Endothelial cell of umbilical vein (primary cell): ENCODE data around the gene CRELD2. TPM values are rescaled to one million over a fixed set of nuclear protein-coding genes. Genes with fewer than 3 reads are reported as not detected.

Experiments used
- BruUV-seq: library from RNA; stranded (reverse); fragments of 400-500 nt; replicated peaks from 2 replicates; lab custom pipeline; 2021; lab: Mats Ljungman, UMichigan
- CTCF ChIA-PET: fragments of 300-600, 350-600 bp; sonication (Branson Sonifier 250); formaldehyde crosslinking; loops from one replicate; lab custom pipeline; 2021; ENCODE audit warnings: antibody characterized with exemption, inconsistent platforms; lab: Charles Lee
- POLR2A ChIA-PET: fragments of 300-600, 350-600 bp; sonication (Branson Sonifier 250); formaldehyde crosslinking; loops from one replicate; lab custom pipeline; 2021; ENCODE audit warnings: antibody characterized with exemption, inconsistent platforms; lab: Charles Lee
- DNase-seq: peaks from one replicate; pipeline ENCODE4 v3.0.0-alpha.2; 2011; ENCODE audit warnings: low read depth, low spot score
- FAIRE-seq: peaks from 2 replicates; lab custom pipeline; 2011; peaks lifted over from hg19 to GRCh38; lab: Jason Lieb, UNC
- H2AFZ ChIP-seq: 2 replicates; pipeline ENCODE4 v1.6.0; 2012; ENCODE audit warnings: low read depth, low read length, control low read depth, inconsistent platforms
- H3K27ac ChIP-seq: 2 replicates; pipeline ENCODE4 v1.5.1; 2011; ENCODE audit warnings: low read depth, mild to moderate bottlenecking, control low read depth, low read length, moderate library complexity; ENCODE audit not compliant: insufficient read depth
- H3K27me3 ChIP-seq, 2 experiments: 2 replicates each; pipeline versions ENCODE4 v1.6.0 to v1.6.1; 2011; ENCODE audit warnings: low read length in 2 of 2, mixed read lengths in 1 of 2; ENCODE audit not compliant: control insufficient read depth in 2 of 2, insufficient read depth in 2 of 2
- H3K36me3 ChIP-seq, 2 experiments: 2 replicates in 1 of 2; 3 replicates in 1 of 2; pipeline ENCODE4 v1.5.1; 2011; ENCODE audit warnings: low read length in 2 of 2, mild to moderate bottlenecking in 1 of 2, moderate library complexity in 1 of 2; ENCODE audit not compliant: control insufficient read depth in 2 of 2, insufficient read depth in 2 of 2; ENCODE audit errors: extremely low read depth in 1 of 2
- H3K4me1 ChIP-seq: 3 replicates; pipeline ENCODE4 v1.5.1; 2011; ENCODE audit warnings: mild to moderate bottlenecking, low read length; ENCODE audit not compliant: control insufficient read depth, insufficient read depth; ENCODE audit errors: extremely low read depth
- H3K4me2 ChIP-seq: 2 replicates; pipeline ENCODE4 v1.6.1; 2011; ENCODE audit warnings: low read length, control low read depth, mixed read lengths; ENCODE audit not compliant: insufficient read depth
- H3K4me3 ChIP-seq, 3 experiments: fragments of 200-600 bp in 1 of 3; sonication (generic), shearing (Covaris generic) in 1 of 3; replicated peaks in 1 of 3; 2 replicates each; pipeline ENCODE4 v1.5.1; 2011 to 2016; ENCODE audit warnings: control low read depth in 3 of 3, low read length in 3 of 3, mild to moderate bottlenecking in 2 of 3, inconsistent platforms in 1 of 3, low read depth in 1 of 3, moderate library complexity in 1 of 3; ENCODE audit not compliant: insufficient read depth in 1 of 3
- H3K79me2 ChIP-seq: 2 replicates; pipeline ENCODE4 v1.6.0; 2012; ENCODE audit warnings: low read length, inconsistent platforms; ENCODE audit not compliant: control insufficient read depth, insufficient read depth
- H3K9ac ChIP-seq: replicated peaks from 2 replicates; pipeline ENCODE3; 2011; ENCODE audit warnings: low read length, control low read depth; ENCODE audit not compliant: insufficient read depth; ENCODE audit errors: extremely low read depth
- H3K9me1 ChIP-seq: replicated peaks from 3 replicates; pipeline ENCODE4 v1.6.0; 2011; ENCODE audit warnings: mild to moderate bottlenecking, low read length; ENCODE audit not compliant: control insufficient read depth, insufficient read depth; ENCODE audit errors: extremely low read depth
- H3K9me3 ChIP-seq: replicated peaks from 2 replicates; pipeline ENCODE4 v1.5.1; 2012; ENCODE audit warnings: low read length, inconsistent platforms; ENCODE audit not compliant: control insufficient read depth, insufficient read depth
- H4K20me1 ChIP-seq: replicated peaks from 2 replicates; pipeline ENCODE3; 2011; ENCODE audit warnings: mild to moderate bottlenecking, low read length; ENCODE audit not compliant: control insufficient read depth, insufficient read depth; ENCODE audit errors: extremely low read depth
- CTCF ChIP-seq, 2 donors: IDR thresholded peaks; 1 replicate in 1 of 2; 2 replicates in 1 of 2; pipeline ENCODE4 v1.5.1; 2011; ENCODE audit warnings: low read length in 2 of 2, mild to moderate bottlenecking in 2 of 2, moderate library complexity in 2 of 2, control low read depth in 1 of 2, inconsistent platforms in 1 of 2, low read depth in 1 of 2; ENCODE audit not compliant: insufficient read depth in 1 of 2; ENCODE audit errors: extremely low read depth in 1 of 2
- EZH2 ChIP-seq: IDR thresholded peaks from 2 replicates; pipeline ENCODE4 v1.6.1; 2012; ENCODE audit warnings: borderline replicate concordance, low read depth, mild to moderate bottlenecking, moderate library complexity, low read length, inconsistent platforms; ENCODE audit not compliant: severe bottlenecking
- FOS ChIP-seq: IDR thresholded peaks from 2 replicates; pipeline ENCODE4 v1.6.1; 2011; ENCODE audit warnings: mild to moderate bottlenecking, low read length, moderate library complexity, borderline replicate concordance; ENCODE audit not compliant: insufficient read depth
- GATA2 ChIP-seq: IDR thresholded peaks from 2 replicates; pipeline ENCODE4 v1.7.0; 2011; ENCODE audit warnings: low read depth, mild to moderate bottlenecking, moderate library complexity, mixed read lengths, low read length; ENCODE audit not compliant: insufficient read length, insufficient read depth
- JUN ChIP-seq: IDR thresholded peaks from 2 replicates; pipeline ENCODE4 v1.6.1; 2011; ENCODE audit warnings: borderline replicate concordance, low read depth; ENCODE audit not compliant: insufficient read length, insufficient read depth
- MAX ChIP-seq: IDR thresholded peaks from 2 replicates; pipeline ENCODE4 v1.6.1; 2011; ENCODE audit not compliant: insufficient read depth, insufficient read length
- MYC ChIP-seq: IDR thresholded peaks from one replicate; pipeline ENCODE4 v1.6.1; 2011; ENCODE audit warnings: mild to moderate bottlenecking, low read depth, low read length
- POLR2A ChIP-seq: IDR thresholded peaks from 2 replicates; pipeline ENCODE4 v1.6.1; 2012; ENCODE audit warnings: low read depth, mild to moderate bottlenecking, control low read depth, low read length
- POLR2AphosphoS5 ChIP-seq: IDR thresholded peaks from 2 replicates; pipeline ENCODE4 v1.6.1; 2012; ENCODE audit warnings: low read depth, mild to moderate bottlenecking, control low read depth, low read length, moderate library complexity; ENCODE audit not compliant: insufficient read depth
- dilution Hi-C: fragments of 300-500 bp; cut with MboI; formaldehyde crosslinking; loops from one replicate; pipeline ENCODE4 v1.15.0; 2019; ENCODE audit warnings: low sequenced_read_pairs; ENCODE audit not compliant: extremely low pct_ligation_motif_present
- intact Hi-C: fragments of 100-400 bp; cut with micrococcal nuclease; formaldehyde crosslinking; loops from one replicate; pipeline ENCODE4 v1.10.0; 2022
- polyA plus RNA-seq, 4 experiments: library from polyadenylated mRNA; depleted of rRNA in 3 of 4; stranded (reverse) in 3 of 4; unstranded in 1 of 4; fragments of >200 nt; gene quantifications; 2 replicates each; pipeline versions ENCODE4 v1.2.1 to v1.2.3, GENCODE V29; 2011 to 2012; ENCODE audit warnings: missing spikeins in 1 of 4
- total RNA-seq: library from RNA; stranded (reverse); gene quantifications from 2 replicates; pipeline ENCODE4 v1.2.3, GENCODE V29; 2021

The CRELD2 gene
- total and polyA plus RNA-seq, 2 donors (not counting 3 experiments of a cell fraction or from before 2014, with no cell fraction given) = 71.0 to 86.3 TPM

GRCh38 chr22:49970528-49971231 is 52.2 kb downstream of the CRELD2 start:
- Histone ChIP-seq H3K9ac (peak overlapping the region; percentile 63), H3K36me3 (peaks cover 0 to under 1% of the 10 kb centered on the region in 2 experiments), H4K20me1 (no peaks in the 10 kb centered on the region), H3K4me1 (peaks cover 8% of the 10 kb centered on the region), H3K4me3 (peak overlapping the region; percentile 12 to 42 (median 24)), H3K27ac (peak overlapping the region; percentile 54), H3K9me3 (no peaks in the 10 kb centered on the region), H3K9me1 (no peaks in the 10 kb centered on the region), H3K4me2 (peak overlapping the region; percentile 23), H3K79me2 (no peaks in the 10 kb centered on the region), H2AFZ (no peak overlapping the region), H3K27me3 (no peaks in the 10 kb centered on the region)
- CTCF ChIA-PET = interaction anchor here (0.7 to 2.1 kb wide), 5 partner anchors 8 to 60 kb away, joined by 3 to 7 read pairs (median 5); no protein-coding TSS in a partner anchor
- DNase-seq (peak; percentile 96), FAIRE-seq (no peak)
- intact Hi-C loops (loop anchor here (5.0 to 10.0 kb wide), 2 partner anchors 203 to 234 kb away; partner anchors contain the start of gene SELENOO), dilution Hi-C loops (no loop called here)
- no peak for TF ChIP-seq EZH2
- TF ChIP-seq FOS = peak; percentile 100
- TF ChIP-seq POLR2A = peak; percentile 64
- TF ChIP-seq MYC = peak; percentile 91
- TF ChIP-seq MAX = peak; percentile 96
- TF ChIP-seq GATA2 = no peak
- TF ChIP-seq POLR2AphosphoS5 = peak; percentile 81
- TF ChIP-seq JUN = peak; percentile 92
- no peak for TF ChIP-seq CTCF (IDR thresholded peaks at IDR 0.05; ENCODE audit: extremely low read depth in 1 of 2, insufficient read depth in 1 of 2, low read depth in 1 of 2, low read length in 2 of 2)
- POLR2A ChIA-PET = interaction anchor here (1.0 to 1.4 kb wide), 2 partner anchors 9 to 10 kb away, joined by 3 to 8 read pairs; partner anchors contain the start of gene PIM3
- BruUV-seq = no TSS peak
